ENCODE measurements around the gene STRN4.
A peak's percentile ranks its signal among the peaks of the same experiment; 100 is the strongest.
"Not testable (repeated sequence)": the region's sequence is repeated elsewhere in the genome, so short reads cannot be mapped to it uniquely, and the experiment has no call there.

STRN4 gene

DNA sequence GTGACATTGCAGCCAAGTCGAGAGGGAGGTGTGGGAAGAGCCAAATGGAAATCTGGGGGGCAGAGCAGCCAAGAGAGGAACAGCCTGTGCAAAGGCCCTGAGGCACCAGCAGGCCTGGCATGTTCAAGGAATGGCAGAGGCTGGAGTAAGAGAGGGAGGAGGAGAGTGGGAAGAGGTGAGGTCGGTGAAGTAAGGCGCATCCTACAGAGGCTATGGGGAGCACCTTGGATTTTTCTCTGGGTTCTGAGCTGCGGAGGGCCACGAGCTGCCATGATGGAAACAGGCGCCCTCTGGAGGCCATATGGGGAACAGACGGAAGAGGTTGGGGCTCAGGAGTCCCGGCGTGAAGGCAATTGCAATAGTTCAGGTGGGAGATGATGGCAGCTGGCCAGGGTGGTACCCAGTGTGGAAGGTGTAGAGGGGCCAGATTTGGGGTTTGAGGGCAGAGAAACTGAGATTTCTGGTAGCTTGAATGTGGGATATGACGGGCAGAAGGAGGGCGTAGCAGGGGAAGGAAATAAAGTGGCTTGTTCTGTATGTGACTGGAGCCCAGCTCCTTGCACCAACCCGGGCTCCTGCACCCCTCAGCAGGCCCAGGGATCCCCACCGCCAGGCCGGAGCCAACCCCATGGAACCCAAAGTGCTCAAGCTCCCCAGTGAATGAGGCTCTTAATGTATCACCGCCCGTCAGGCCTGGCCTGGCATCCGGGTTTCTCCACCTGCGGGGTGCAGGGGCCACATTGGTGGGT is 20.5 kb upstream of the STRN4 start:
- in situ Hi-C loops (cut with MboI; ENCODE audit: low pct_unique_long_range_greater_than_20kb, low sequenced_read_pairs, unreplicated experiment): no loop called here
- TF ChIP-seq CTCF (IDR thresholded peaks at IDR 0.05; ENCODE audit: extremely low read depth, insufficient read depth, missing control alignments): peak; percentile 83
- DNase-seq (ENCODE audit: low spot score): peak; percentile 76

GRCh38 chr19:46764817-46765291 is 18.6 kb upstream of the STRN4 start:
- no peak for DNase-seq (ENCODE audit: low spot score)
- no peak for TF ChIP-seq CTCF (IDR thresholded peaks at IDR 0.05; ENCODE audit: extremely low read depth, insufficient read depth, missing control alignments)
- in situ Hi-C loops (cut with MboI; ENCODE audit: low pct_unique_long_range_greater_than_20kb, low sequenced_read_pairs, unreplicated experiment): loop anchor here (5.0 kb wide), 1 partner anchor 77 kb away; no protein-coding TSS in a partner anchor

- no peak for DNase-seq (ENCODE audit: low spot score)
- no peak for TF ChIP-seq CTCF (IDR thresholded peaks at IDR 0.05; ENCODE audit: extremely low read depth, insufficient read depth, missing control alignments)
- in situ Hi-C loops (cut with MboI; ENCODE audit: low pct_unique_long_range_greater_than_20kb, low sequenced_read_pairs, unreplicated experiment): loop anchor here (5.0 kb wide), 1 partner anchor 80 kb away; no protein-coding TSS in a partner anchor
These were observed 16.1 kb upstream of the STRN4 start for GRCh38 chr19:46762245-46762890.

DNA sequence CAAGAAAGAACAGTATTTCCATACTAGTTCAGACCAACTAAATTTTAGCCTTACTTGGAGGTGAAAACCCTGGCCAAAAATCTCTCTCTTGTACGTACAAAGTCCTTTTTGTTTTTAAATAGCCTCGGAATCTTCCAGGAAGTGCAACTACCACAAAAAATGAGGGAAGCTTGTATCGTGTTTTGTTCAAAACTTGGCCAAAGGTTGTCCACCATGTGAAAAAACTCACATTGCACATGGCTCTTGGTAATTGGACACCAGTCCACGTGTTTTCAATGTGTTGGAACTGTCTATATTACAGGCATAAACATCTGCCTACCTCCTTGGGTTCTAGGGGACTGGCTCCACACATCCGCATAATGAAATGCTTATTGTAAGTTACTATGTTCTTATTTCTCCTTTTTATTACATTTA is 15.2 kb upstream of the STRN4 start:
- no peak for DNase-seq (ENCODE audit: low spot score)
- no peak for TF ChIP-seq CTCF (IDR thresholded peaks at IDR 0.05; ENCODE audit: extremely low read depth, insufficient read depth, missing control alignments)
- in situ Hi-C loops (cut with MboI; ENCODE audit: low pct_unique_long_range_greater_than_20kb, low sequenced_read_pairs, unreplicated experiment): loop anchor here (5.0 kb wide), 1 partner anchor 81 kb away; no protein-coding TSS in a partner anchor

DNA sequence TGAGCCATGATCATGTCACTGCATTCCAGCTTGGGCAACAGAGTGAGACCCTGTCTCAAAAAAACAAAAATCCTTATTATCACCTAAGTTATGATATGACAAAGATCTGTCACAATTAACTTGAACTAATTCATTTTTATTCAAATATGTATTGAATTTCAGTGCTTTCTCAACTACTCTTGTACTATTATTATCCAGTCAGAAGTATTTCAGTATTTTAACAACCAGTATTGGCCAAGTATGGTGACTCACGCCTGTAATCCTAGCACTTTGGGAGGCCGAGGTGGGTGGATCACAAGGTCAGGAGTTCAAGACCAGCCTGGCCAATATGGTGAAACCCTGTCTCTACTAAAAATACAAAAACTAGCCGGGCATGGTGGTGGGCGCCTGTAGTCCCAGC is 14.6 kb upstream of the STRN4 start:
- not testable (repeated sequence) for DNase-seq (ENCODE audit: low spot score)
- in situ Hi-C loops (cut with MboI; ENCODE audit: low pct_unique_long_range_greater_than_20kb, low sequenced_read_pairs, unreplicated experiment): loop anchor here (5.0 kb wide), 1 partner anchor 81 kb away; no protein-coding TSS in a partner anchor

DNA sequence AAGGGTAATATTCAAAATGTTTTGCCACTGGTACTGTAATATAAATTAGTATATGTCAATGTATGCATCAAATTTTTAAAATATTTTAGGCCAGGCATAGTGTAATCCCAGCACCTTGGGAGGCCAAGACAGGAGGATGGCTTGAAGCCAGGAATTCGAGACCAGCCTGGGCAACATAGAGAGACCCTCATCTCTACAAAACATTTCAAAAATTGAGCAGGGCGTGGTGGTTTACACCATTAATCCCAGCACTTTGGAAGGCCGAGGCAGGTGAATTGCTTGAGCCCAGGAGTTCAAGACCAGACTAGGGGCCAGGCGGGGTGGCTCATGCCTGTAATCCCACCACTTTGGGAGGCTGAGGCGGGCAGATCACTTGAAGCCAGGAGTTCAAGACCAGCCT is 14.1 kb upstream of the STRN4 start:
- in situ Hi-C loops (cut with MboI; ENCODE audit: low pct_unique_long_range_greater_than_20kb, low sequenced_read_pairs, unreplicated experiment): loop anchor here (5.0 kb wide), 1 partner anchor 82 kb away; no protein-coding TSS in a partner anchor
- no peak for TF ChIP-seq CTCF (IDR thresholded peaks at IDR 0.05; ENCODE audit: extremely low read depth, insufficient read depth, missing control alignments)
- no peak for DNase-seq (ENCODE audit: low spot score)
